Measurements from ENCODE around the gene CLEC16A. TPM values are rescaled to one million over a fixed set of nuclear protein-coding genes. Genes with fewer than 3 reads are reported as not detected.
"Not testable (repeated sequence)": the region's sequence is repeated elsewhere in the genome, so short reads cannot be mapped to it uniquely, and the experiment has no call there.

CLEC16A gene
- total and polyA plus RNA-seq, 7 experiments from 2014 or later = 14.7 to 38.2 (median 31.8) TPM

GRCh38 chr16:10923146-10923649 is 21.2 kb upstream of the CLEC16A start:
- Histone ChIP-seq H3K4me3 (ENCODE audit: low read length) (no peak overlapping the region), H3K27ac (ENCODE audit: low read depth, low read length) (no peak overlapping the region), H3K9me3 (ENCODE audit: control insufficient read depth in 2 of 3, low read length in 3 of 3) (no peaks in the 10 kb centered on the region), H3K36me3 (ENCODE audit: control insufficient read depth in 2 of 3, insufficient read depth in 3 of 3, low read length in 3 of 3) (peaks cover 0 to 46% (median 0%) of the 10 kb centered on the region in 3 experiments), H3K27me3 (ENCODE audit: control insufficient read depth in 2 of 2, insufficient read depth in 2 of 2, low read length in 2 of 2) (no peaks in the 10 kb centered on the region), H3K4me1 (ENCODE audit: control insufficient read depth in 2 of 2, insufficient read depth in 2 of 2, low read length in 2 of 2) (no peaks in the 10 kb centered on the region)
- H3K27ac Mint-ChIP-seq = no peak overlapping the region
- ChIA-PET POLR2A (no interaction called here), CTCF (no interaction called here)
- H3K9me3 Mint-ChIP-seq = peaks cover 0 to 2% (median 0%) of the 10 kb centered on the region in 11 donors
- ATAC-seq = no peak
- no peak for DNase-seq
- no peaks in the 10 kb centered on the region for H3K27me3 Mint-ChIP-seq
- peaks cover 0 to 10% (median 4%) of the 10 kb centered on the region in 7 donors for H3K4me1 Mint-ChIP-seq
- no peak overlapping the region for H3K4me3 Mint-ChIP-seq
- intact Hi-C loops (cut with micrococcal nuclease) = no loop called here
- peaks cover 8 to 32% (median 22%) of the 10 kb centered on the region in 5 donors for H3K36me3 Mint-ChIP-seq

DNA sequence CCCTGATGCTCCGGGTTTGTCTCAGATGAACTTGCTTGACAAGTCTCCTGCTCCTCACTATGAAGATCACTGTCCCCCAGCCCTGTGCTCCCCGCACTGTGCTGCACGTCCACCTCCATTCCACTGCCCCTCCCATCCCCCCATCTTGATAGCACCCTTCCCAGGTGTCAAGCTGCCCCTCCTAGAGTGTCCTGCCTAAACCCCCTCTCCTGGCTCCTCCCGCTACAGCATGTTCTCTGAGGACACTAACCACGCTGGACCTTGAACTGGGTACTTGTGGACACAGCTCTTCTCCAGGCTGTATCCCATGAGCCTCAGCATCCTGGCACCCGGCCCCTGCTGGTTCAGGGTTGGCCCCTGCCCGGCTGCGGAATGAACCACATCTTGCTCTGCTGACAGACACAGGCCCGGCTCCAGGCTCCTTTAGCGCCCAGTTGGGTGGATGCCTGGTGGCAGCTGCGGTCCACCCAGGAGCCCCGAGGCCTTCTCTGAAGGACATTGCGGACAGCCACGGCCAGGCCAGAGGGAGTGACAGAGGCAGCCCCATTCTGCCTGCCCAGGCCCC is 20.6 kb upstream of the CLEC16A start:
- Mint-ChIP-seq H3K27me3 (no peaks in the 10 kb centered on the region), H3K36me3 (peaks cover 8 to 36% (median 23%) of the 10 kb centered on the region in 5 donors), H3K9me3 (peaks cover 0 to 2% (median 0%) of the 10 kb centered on the region in 11 donors), H3K4me1 (peaks cover 0 to 7% (median 2%) of the 10 kb centered on the region in 7 donors), H3K27ac (no peak overlapping the region), H3K4me3 (no peak overlapping the region)
- CTCF ChIA-PET = no interaction called here
- Histone ChIP-seq H3K27me3 (ENCODE audit: control insufficient read depth in 2 of 2, insufficient read depth in 2 of 2, low read length in 2 of 2) (no peaks in the 10 kb centered on the region), H3K4me3 (ENCODE audit: low read length) (no peak overlapping the region), H3K36me3 (ENCODE audit: control insufficient read depth in 2 of 3, insufficient read depth in 3 of 3, low read length in 3 of 3) (peaks cover 0 to 52% (median 0%) of the 10 kb centered on the region in 3 experiments), H3K4me1 (ENCODE audit: control insufficient read depth in 2 of 2, insufficient read depth in 2 of 2, low read length in 2 of 2) (no peaks in the 10 kb centered on the region), H3K9me3 (ENCODE audit: control insufficient read depth in 2 of 3, low read length in 3 of 3) (no peaks in the 10 kb centered on the region), H3K27ac (ENCODE audit: low read depth, low read length) (no peak overlapping the region)
- DNase-seq (no peak), ATAC-seq (no peak)
- intact Hi-C loops (cut with micrococcal nuclease) = no loop called here
- POLR2A ChIA-PET = no interaction called here

- H3K9me3 Mint-ChIP-seq; DNase-seq; H3K9me3 ChIP-seq (ENCODE audit: control insufficient read depth in 2 of 3, low read length in 3 of 3); H3K27me3 ChIP-seq (ENCODE audit: control insufficient read depth in 2 of 2, insufficient read depth in 2 of 2, low read length in 2 of 2); H3K4me3 ChIP-seq (ENCODE audit: low read length); H3K4me1 Mint-ChIP-seq; H3K4me1 ChIP-seq (ENCODE audit: control insufficient read depth in 2 of 2, insufficient read depth in 2 of 2, low read length in 2 of 2); ATAC-seq; H3K4me3 Mint-ChIP-seq; H3K27ac ChIP-seq (ENCODE audit: low read depth, low read length); intact Hi-C loops (cut with micrococcal nuclease); CTCF ChIA-PET; POLR2A ChIA-PET; H3K27me3 Mint-ChIP-seq: not testable (repeated sequence)
- peak overlapping the region in 1 of 9 donors; percentile 18 for H3K27ac Mint-ChIP-seq
- H3K36me3 Mint-ChIP-seq = peaks cover 7 to 44% (median 23%) of the 10 kb centered on the region in 5 donors
- peaks cover 0 to 67% (median 0%) of the 10 kb centered on the region in 3 experiments for H3K36me3 ChIP-seq (ENCODE audit: control insufficient read depth in 2 of 3, insufficient read depth in 3 of 3, low read length in 3 of 3)
Measured at GRCh38 chr16:10925285-10925684, 19.1 kb upstream of the CLEC16A start.

- Mint-ChIP-seq H3K27me3 (no peaks in the 10 kb centered on the region), H3K36me3 (peaks cover 7 to 44% (median 23%) of the 10 kb centered on the region in 5 donors), H3K9me3 (peaks cover 0 to 2% (median 0%) of the 10 kb centered on the region in 11 donors), H3K4me1 (peaks cover 0 to 8% (median 5%) of the 10 kb centered on the region in 7 donors), H3K4me3 (no peak overlapping the region), H3K27ac (no peak overlapping the region)
- ChIA-PET CTCF (no interaction called here), POLR2A (interaction anchor here (1.5 kb wide), 1 partner anchor 10 kb away, joined by 4 read pairs; no protein-coding TSS in a partner anchor)
- no peak overlapping the region for H3K4me3 ChIP-seq (ENCODE audit: low read length)
- ATAC-seq (no peak), DNase-seq (no peak)
- H3K4me1 ChIP-seq (ENCODE audit: control insufficient read depth in 2 of 2, insufficient read depth in 2 of 2, low read length in 2 of 2) = no peaks in the 10 kb centered on the region
- intact Hi-C loops (cut with micrococcal nuclease) = no loop called here
- no peaks in the 10 kb centered on the region for H3K27me3 ChIP-seq (ENCODE audit: control insufficient read depth in 2 of 2, insufficient read depth in 2 of 2, low read length in 2 of 2)
- H3K27ac ChIP-seq (ENCODE audit: low read depth, low read length) = no peak overlapping the region
- peaks cover 0 to 75% (median 0%) of the 10 kb centered on the region in 3 experiments for H3K36me3 ChIP-seq (ENCODE audit: control insufficient read depth in 2 of 3, insufficient read depth in 3 of 3, low read length in 3 of 3)
- no peaks in the 10 kb centered on the region for H3K9me3 ChIP-seq (ENCODE audit: control insufficient read depth in 2 of 3, low read length in 3 of 3)
Measured at GRCh38 chr16:10926094-10926493, 18.3 kb upstream of the CLEC16A start.

DNA sequence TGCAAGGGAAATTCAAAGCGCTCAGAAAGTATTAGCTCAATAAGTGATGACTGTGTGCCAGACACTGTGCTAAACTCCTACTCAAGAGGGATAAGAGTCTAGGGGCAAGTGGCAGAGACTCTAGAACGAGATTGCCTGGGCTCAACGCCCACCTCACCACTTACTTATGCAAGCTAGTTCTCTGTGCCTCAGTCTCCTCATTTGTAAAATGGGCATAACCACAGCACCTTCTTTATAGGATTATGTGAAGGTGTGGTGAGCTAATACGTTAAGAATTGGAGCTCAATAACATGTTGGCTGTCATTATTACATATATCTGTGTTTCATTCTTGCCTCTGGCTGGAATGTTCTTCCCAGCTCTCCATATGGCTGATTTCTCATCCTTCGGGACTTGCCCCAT is 17.5 kb upstream of the CLEC16A start:
- H3K27me3 Mint-ChIP-seq = no peaks in the 10 kb centered on the region
- Histone ChIP-seq H3K9me3 (ENCODE audit: control insufficient read depth in 2 of 3, low read length in 3 of 3) (no peaks in the 10 kb centered on the region), H3K4me3 (ENCODE audit: low read length) (no peak overlapping the region), H3K36me3 (ENCODE audit: control insufficient read depth in 2 of 3, insufficient read depth in 3 of 3, low read length in 3 of 3) (peaks cover 0 to 72% (median 0%) of the 10 kb centered on the region in 3 experiments), H3K4me1 (ENCODE audit: control insufficient read depth in 2 of 2, insufficient read depth in 2 of 2, low read length in 2 of 2) (no peaks in the 10 kb centered on the region), H3K27me3 (ENCODE audit: control insufficient read depth in 2 of 2, insufficient read depth in 2 of 2, low read length in 2 of 2) (no peaks in the 10 kb centered on the region), H3K27ac (ENCODE audit: low read depth, low read length) (no peak overlapping the region)
- POLR2A ChIA-PET = interaction anchor here (1.5 kb wide), 1 partner anchor 10 kb away, joined by 4 read pairs; no protein-coding TSS in a partner anchor
- peaks cover 0 to 11% (median 8%) of the 10 kb centered on the region in 7 donors for H3K4me1 Mint-ChIP-seq
- H3K36me3 Mint-ChIP-seq = peaks cover 7 to 44% (median 23%) of the 10 kb centered on the region in 5 donors
- ATAC-seq (no peak), DNase-seq (no peak)
- no peak overlapping the region for H3K4me3 Mint-ChIP-seq
- intact Hi-C loops (cut with micrococcal nuclease) = no loop called here
- CTCF ChIA-PET = interaction anchor here (0.6 to 0.7 kb wide), 2 partner anchors 9 to 15 kb away, joined by 3 to 7 read pairs; no protein-coding TSS in a partner anchor
- H3K9me3 Mint-ChIP-seq = peaks cover 0 to 2% (median 0%) of the 10 kb centered on the region in 11 donors
- H3K27ac Mint-ChIP-seq = no peak overlapping the region

DNA sequence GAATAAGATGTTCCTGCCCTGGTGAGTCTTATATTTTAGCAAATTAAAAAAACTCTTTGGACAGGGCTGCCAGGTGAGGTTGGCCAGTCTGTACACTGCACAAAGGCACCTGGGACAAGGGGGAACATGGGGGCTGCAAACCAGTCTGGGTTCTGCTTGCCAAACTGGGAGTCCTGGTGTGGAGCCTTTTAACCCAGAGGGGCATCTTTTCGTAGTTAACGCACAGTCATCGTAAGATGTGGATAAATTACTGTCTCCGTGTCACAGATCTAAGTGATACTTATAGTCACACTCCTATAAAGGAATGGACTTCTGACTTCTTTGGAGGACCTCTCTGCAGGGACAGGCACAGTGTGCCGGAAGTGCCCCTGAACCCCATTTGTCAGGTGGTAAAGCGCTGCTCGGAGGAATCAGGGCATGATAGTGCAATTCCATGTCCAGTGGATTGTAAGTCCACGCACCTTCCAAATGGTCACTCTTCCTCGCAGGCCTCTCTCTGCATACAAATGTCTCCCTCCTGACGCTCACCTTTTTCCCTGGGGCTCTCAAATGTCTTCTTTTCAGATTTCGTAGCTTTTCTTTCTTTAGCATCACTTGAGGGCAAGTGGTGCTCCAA is 16.8 kb upstream of the CLEC16A start:
- Histone ChIP-seq H3K4me1 (ENCODE audit: control insufficient read depth in 2 of 2, insufficient read depth in 2 of 2, low read length in 2 of 2) (no peaks in the 10 kb centered on the region), H3K4me3 (ENCODE audit: low read length) (no peak overlapping the region), H3K27ac (ENCODE audit: low read depth, low read length) (no peak overlapping the region), H3K27me3 (ENCODE audit: control insufficient read depth in 2 of 2, insufficient read depth in 2 of 2, low read length in 2 of 2) (no peaks in the 10 kb centered on the region), H3K36me3 (ENCODE audit: control insufficient read depth in 2 of 3, insufficient read depth in 3 of 3, low read length in 3 of 3) (peaks cover 0 to 65% (median 0%) of the 10 kb centered on the region in 3 experiments), H3K9me3 (ENCODE audit: control insufficient read depth in 2 of 3, low read length in 3 of 3) (no peaks in the 10 kb centered on the region)
- DNase-seq = no peak
- Mint-ChIP-seq H3K36me3 (peaks cover 7 to 44% (median 23%) of the 10 kb centered on the region in 5 donors), H3K9me3 (peaks cover 0 to 2% (median 0%) of the 10 kb centered on the region in 11 donors), H3K27ac (peak overlapping the region in 2 of 9 donors; percentile 46 to 62), H3K27me3 (no peaks in the 10 kb centered on the region), H3K4me3 (no peak overlapping the region), H3K4me1 (peaks cover 0 to 11% (median 8%) of the 10 kb centered on the region in 7 donors)
- CTCF ChIA-PET = interaction anchor here (0.6 kb wide), 1 partner anchor 16 kb away, joined by 3 read pairs; no protein-coding TSS in a partner anchor
- POLR2A ChIA-PET = interaction anchor here (1.5 kb wide), 1 partner anchor 9 kb away, joined by 4 read pairs; no protein-coding TSS in a partner anchor
- intact Hi-C loops (cut with micrococcal nuclease) = no loop called here
- no peak for ATAC-seq
